ENCODE results near the gene PRRT2. TPM values are rescaled to one million over a fixed set of nuclear protein-coding genes. Genes with fewer than 3 reads are reported as not detected.
"Not testable (repeated sequence)": the region's sequence is repeated elsewhere in the genome, so short reads cannot be mapped to it uniquely, and the experiment has no call there.

PRRT2 gene
- total RNA-seq, 4 donors from 2014 or later = 20.2 to 54.5 (median 28.0) TPM

DNA sequence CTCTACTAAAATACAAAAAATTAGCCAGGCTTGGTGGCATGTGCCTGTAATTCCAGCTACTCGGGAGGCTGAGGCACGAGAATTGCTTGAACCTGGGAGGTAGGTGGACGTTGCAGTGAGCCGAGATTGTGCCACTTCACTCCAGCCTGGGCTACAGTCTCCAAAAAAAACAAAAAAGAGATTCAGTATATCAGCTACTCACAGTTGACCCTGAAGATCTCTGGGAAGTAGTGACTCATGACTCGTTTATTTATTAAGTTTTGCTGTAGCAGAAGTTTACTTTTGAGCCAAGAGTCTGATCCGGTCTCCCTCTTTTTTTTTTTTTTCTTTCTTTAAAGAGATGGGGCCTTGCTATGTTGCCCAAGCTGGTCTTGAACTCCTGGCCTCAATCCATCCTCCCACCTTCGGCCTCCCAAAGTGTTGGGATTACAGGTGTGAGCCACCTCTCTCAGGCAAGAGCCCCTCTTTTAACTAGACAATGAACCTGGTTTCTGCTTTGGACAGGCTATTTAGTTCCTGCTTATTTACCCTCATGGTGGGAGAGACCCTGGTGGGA lies 12.7 kb downstream of the PRRT2 start:
- peak overlapping the region; percentile 79 to 91 for H3K27ac ChIP-seq
- no peaks in the 10 kb centered on the region for H3K9me3 ChIP-seq
- no peak for DNase-seq
- H3K36me3 ChIP-seq = no peaks in the 10 kb centered on the region
- H3K4me3 ChIP-seq = peak overlapping the region in 1 of 2 donors; percentile 1
- TF ChIP-seq, protein P1, sequence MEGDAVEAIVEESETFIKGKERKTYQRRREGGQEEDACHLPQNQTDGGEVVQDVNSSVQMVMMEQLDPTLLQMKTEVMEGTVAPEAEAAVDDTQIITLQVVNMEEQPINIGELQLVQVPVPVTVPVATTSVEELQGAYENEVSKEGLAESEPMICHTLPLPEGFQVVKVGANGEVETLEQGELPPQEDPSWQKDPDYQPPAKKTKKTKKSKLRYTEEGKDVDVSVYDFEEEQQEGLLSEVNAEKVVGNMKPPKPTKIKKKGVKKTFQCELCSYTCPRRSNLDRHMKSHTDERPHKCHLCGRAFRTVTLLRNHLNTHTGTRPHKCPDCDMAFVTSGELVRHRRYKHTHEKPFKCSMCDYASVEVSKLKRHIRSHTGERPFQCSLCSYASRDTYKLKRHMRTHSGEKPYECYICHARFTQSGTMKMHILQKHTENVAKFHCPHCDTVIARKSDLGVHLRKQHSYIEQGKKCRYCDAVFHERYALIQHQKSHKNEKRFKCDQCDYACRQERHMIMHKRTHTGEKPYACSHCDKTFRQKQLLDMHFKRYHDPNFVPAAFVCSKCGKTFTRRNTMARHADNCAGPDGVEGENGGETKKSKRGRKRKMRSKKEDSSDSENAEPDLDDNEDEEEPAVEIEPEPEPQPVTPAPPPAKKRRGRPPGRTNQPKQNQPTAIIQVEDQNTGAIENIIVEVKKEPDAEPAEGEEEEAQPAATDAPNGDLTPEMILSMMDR (IDR thresholded peaks at IDR 0.05) = no peak
- TF ChIP-seq POLR2A (IDR thresholded peaks at IDR 0.05) = no peak
- no peaks in the 10 kb centered on the region for H3K27me3 ChIP-seq
- peaks cover 7 to 21% of the 10 kb centered on the region in 2 donors for H3K4me1 ChIP-seq
- intact Hi-C loops (cut with DNase I; ENCODE audit: low total_unique reads) = no loop called here

DNA sequence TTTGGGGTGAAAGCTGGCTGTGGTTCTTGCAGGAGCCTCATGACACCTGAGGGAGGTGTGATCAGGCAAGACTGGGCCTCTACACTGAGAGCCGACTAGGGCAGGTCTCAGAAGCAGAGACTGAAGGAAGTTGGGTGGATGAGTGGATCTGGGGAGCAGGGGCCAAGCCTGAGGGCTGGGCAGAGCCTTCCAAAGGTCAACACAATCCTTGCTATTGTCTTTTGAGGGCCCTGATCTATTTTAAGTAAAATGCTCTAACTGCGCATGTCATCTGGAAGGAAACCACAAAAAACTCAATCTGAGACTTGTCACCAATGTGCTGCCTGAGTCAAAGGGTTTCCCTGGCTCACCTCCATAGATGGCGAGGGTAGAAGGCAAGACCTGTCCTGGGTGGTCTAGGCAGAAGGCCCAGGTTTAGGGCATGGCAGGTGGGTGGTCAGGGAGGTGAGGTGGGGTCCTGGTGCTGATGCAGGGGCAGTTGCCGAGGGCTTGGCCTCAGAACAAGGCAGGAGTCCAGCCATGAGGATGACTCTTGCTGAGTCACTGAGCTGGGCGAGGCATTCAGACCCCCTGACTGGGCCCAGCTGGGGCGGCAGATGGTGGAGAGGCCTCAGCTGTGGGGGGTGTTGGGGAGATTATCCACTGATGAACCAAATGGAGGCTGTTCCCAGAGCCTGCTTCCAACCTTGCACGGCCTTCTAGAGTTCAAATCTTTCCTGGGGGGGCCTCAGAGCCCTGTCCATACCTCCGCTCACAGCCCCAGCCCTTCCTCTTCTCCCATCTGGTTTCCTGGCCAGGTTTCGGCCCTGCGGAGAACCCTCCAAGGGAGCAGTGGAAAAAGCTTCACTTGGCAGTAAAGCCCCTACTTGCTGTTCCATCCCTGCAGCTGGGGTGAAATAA lies 13.4 kb downstream of the PRRT2 start:
- H3K27ac ChIP-seq = peak overlapping the region; percentile 79 to 91
- peak overlapping the region in 1 of 2 donors; percentile 1 for H3K4me3 ChIP-seq
- no peaks in the 10 kb centered on the region for H3K27me3 ChIP-seq
- H3K4me1 ChIP-seq = peaks cover 7 to 21% of the 10 kb centered on the region in 2 donors
- TF ChIP-seq POLR2A (IDR thresholded peaks at IDR 0.05) = no peak
- TF ChIP-seq, protein P1 (IDR thresholded peaks at IDR 0.05) = no peak
- no peaks in the 10 kb centered on the region for H3K9me3 ChIP-seq
- intact Hi-C loops (cut with DNase I; ENCODE audit: low total_unique reads) = no loop called here
- peak; percentile 74 to 79 for DNase-seq
- no peaks in the 10 kb centered on the region for H3K36me3 ChIP-seq

DNA sequence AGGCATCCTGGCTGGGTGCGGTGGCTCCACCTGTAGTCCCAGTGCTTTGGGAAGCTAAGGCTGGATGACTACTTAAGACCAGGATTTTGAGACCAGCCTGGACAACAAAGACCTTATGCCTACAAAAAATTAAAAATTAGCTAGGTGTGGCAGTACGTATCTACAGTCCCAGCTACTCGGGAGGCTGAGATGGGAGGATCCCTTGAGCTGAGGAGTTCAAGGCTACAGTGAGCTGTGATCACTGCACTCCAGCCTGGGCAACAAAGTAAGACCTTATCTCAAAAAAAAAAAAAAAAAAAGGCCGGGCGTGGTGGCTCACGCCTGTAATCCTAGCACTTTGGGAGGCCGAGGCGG lies 14.3 kb downstream of the PRRT2 start:
- H3K9me3 ChIP-seq = no peaks in the 10 kb centered on the region
- TF ChIP-seq POLR2A (IDR thresholded peaks at IDR 0.05) = no peak
- TF ChIP-seq, protein P1 (IDR thresholded peaks at IDR 0.05) = no peak
- H3K27ac ChIP-seq = peak overlapping the region; percentile 79 to 91
- H3K4me1 ChIP-seq = peaks cover 7 to 21% of the 10 kb centered on the region in 2 donors
- intact Hi-C loops (cut with DNase I; ENCODE audit: low total_unique reads) = no loop called here
- no peaks in the 10 kb centered on the region for H3K36me3 ChIP-seq
- DNase-seq = no peak
- H3K4me3 ChIP-seq = no peak overlapping the region
- H3K27me3 ChIP-seq = no peaks in the 10 kb centered on the region

DNA sequence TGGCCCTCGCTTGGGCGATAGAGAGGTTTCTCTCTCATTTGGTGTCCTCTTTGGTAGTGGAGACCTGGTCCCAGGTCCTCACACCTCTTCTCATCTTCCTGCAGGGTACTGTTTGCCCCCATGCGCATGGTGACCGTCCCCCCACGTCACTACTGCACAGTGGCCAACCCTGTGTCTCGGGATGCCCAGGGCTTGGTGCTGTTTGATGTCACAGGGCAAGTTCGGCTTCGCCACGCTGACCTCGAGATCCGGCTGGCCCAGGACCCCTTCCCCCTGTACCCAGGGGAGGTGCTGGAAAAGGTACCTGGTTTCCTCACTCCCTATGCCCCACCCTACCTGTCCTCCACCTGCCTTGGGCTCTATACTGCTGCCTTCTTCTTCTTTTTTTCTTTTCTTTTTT lies 18.8 kb downstream of the PRRT2 start:
- intact Hi-C loops (cut with DNase I; ENCODE audit: low total_unique reads) = no loop called here
- H3K4me3 ChIP-seq = no peak overlapping the region
- no peaks in the 10 kb centered on the region for H3K36me3 ChIP-seq
- no peaks in the 10 kb centered on the region for H3K9me3 ChIP-seq
- H3K4me1 ChIP-seq = peaks cover 0 to 5% of the 10 kb centered on the region in 2 donors
- DNase-seq = no peak
- no peak overlapping the region for H3K27ac ChIP-seq
- no peak for TF ChIP-seq POLR2A (IDR thresholded peaks at IDR 0.05)
- TF ChIP-seq, protein P1 (IDR thresholded peaks at IDR 0.05) = no peak
- H3K27me3 ChIP-seq = no peaks in the 10 kb centered on the region

DNA sequence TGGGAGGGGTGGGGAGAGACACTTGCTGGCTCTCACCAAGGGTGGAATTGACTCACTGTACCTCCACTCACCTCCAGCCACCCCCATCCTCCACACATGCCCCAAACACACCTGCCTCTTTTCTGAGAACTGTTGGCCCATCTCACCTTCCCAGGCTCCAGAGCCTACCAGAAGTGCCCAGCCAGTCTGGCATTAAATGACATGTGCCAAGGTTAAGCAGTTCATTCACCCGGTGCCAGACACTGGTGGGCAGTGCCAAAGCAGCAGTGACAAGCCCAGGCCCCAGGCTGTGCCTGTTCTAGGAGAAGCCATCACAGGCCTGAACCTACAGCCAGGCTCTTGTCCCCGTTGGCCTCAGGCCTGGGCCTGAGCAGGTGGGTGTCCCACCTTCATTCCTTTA lies 19.5 kb downstream of the PRRT2 start:
- H3K4me1 ChIP-seq = no peaks in the 10 kb centered on the region
- no peaks in the 10 kb centered on the region for H3K27me3 ChIP-seq
- no peaks in the 10 kb centered on the region for H3K36me3 ChIP-seq
- no peak for DNase-seq
- no peaks in the 10 kb centered on the region for H3K9me3 ChIP-seq
- H3K4me3 ChIP-seq = no peak overlapping the region
- H3K27ac ChIP-seq = no peak overlapping the region
- intact Hi-C loops (cut with DNase I; ENCODE audit: low total_unique reads) = no loop called here
- TF ChIP-seq, protein P1 (IDR thresholded peaks at IDR 0.05) = no peak
- no peak for TF ChIP-seq POLR2A (IDR thresholded peaks at IDR 0.05)

DNA sequence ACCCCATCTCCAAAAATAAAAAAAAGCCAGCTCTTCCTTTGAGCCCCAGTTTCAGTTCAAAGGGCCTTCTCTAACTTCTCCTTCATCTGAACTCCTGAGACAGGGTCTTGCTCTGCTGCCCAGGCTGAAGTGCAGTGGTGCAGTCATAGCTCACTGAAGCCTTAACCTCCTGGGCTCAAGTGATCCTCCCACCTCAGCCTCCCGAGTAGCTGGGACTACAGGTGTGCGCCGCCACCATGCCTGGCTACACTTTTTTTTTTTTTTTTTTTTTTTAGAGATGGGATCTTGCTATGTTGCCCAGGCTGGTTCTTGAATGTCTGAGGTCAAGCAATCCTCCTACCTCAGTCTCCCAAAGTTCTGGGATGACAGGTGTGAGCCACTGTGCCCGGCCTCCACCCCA lies 21.2 kb downstream of the PRRT2 start:
- H3K27ac ChIP-seq; DNase-seq; H3K4me1 ChIP-seq; H3K36me3 ChIP-seq; H3K27me3 ChIP-seq; H3K9me3 ChIP-seq; intact Hi-C loops (cut with DNase I; ENCODE audit: low total_unique reads); H3K4me3 ChIP-seq: not testable (repeated sequence)
